GM23248 (cell line): ENCODE data around the gene OSBPL6. TPM values are rescaled to one million over a fixed set of nuclear protein-coding genes. Genes with fewer than 3 reads are reported as not detected.
"Not testable (repeated sequence)": the region's sequence is repeated elsewhere in the genome, so short reads cannot be mapped to it uniquely, and the experiment has no call there.

Source experiments
- DNase-seq: peaks from one replicate; pipeline ENCODE4 v3.0.0-alpha.2; 2015
- H2AFZ ChIP-seq: fragments of 200-600 bp; sonication (generic); 2 replicates; pipeline ENCODE4 v1.6.1; 2016; ENCODE audit warnings: antibody characterized with exemption
- H3F3A ChIP-seq: fragments of 200-600 bp; sonication (generic); 2 replicates; pipeline ENCODE4 v1.6.1; 2016; ENCODE audit warnings: mild to moderate bottlenecking, antibody characterized with exemption, mixed run types; ENCODE audit not compliant: insufficient read depth
- H3K27ac ChIP-seq: fragments of 200-600 bp; sonication (generic); 2 replicates; pipeline ENCODE4 v1.5.1; 2016; ENCODE audit warnings: mild to moderate bottlenecking
- H3K27me3 ChIP-seq: fragments of 200-600 bp; sonication (generic); replicated peaks from 2 replicates; pipeline ENCODE4 v1.6.1; 2016; ENCODE audit warnings: mild to moderate bottlenecking; ENCODE audit not compliant: insufficient read depth
- H3K36me3 ChIP-seq: fragments of 200-600 bp; sonication (generic); 2 replicates; pipeline ENCODE4 v1.6.1; 2016; ENCODE audit warnings: low read depth, mild to moderate bottlenecking
- H3K4me1 ChIP-seq: fragments of 200-600 bp; sonication (generic); 2 replicates; pipeline ENCODE4 v1.6.1; 2016; ENCODE audit warnings: mild to moderate bottlenecking; ENCODE audit not compliant: insufficient read depth
- H3K4me2 ChIP-seq: fragments of 200-600 bp; sonication (generic); one replicate; pipeline ENCODE4 v1.6.1; 2016; ENCODE audit warnings: mild to moderate bottlenecking; ENCODE audit not compliant: unreplicated experiment
- H3K4me3 ChIP-seq: fragments of 200-600 bp; sonication (generic); 2 replicates; pipeline ENCODE4 v1.5.1; 2016; ENCODE audit warnings: mild to moderate bottlenecking
- H3K79me2 ChIP-seq: fragments of 200-600 bp; sonication (generic); 2 replicates; pipeline ENCODE4 v1.6.1; 2016; ENCODE audit warnings: mild to moderate bottlenecking; ENCODE audit not compliant: insufficient read depth
- H3K9ac ChIP-seq: fragments of 200-600 bp; sonication (generic); 2 replicates; pipeline ENCODE4 v1.6.1; 2016; ENCODE audit warnings: mild to moderate bottlenecking
- H3K9me2 ChIP-seq: fragments of 200-600 bp; sonication (generic); 2 replicates; pipeline ENCODE4 v1.6.1; 2016; ENCODE audit warnings: mixed run types, mild to moderate bottlenecking, moderate library complexity; ENCODE audit not compliant: insufficient read depth
- H3K9me3 ChIP-seq: fragments of 200-600 bp; sonication (generic); one replicate; pipeline ENCODE4 v1.6.1; 2017; ENCODE audit warnings: low read depth
- H4K20me1 ChIP-seq: fragments of 200-600 bp; sonication (generic); 2 replicates; pipeline ENCODE4 v1.6.0; 2016; ENCODE audit not compliant: insufficient read depth
- EZH2 ChIP-seq: fragments of 200-600 bp; sonication (generic); IDR thresholded peaks from 2 replicates; pipeline ENCODE4 v1.6.1; 2018; ENCODE audit warnings: antibody characterized with exemption, mild to moderate bottlenecking; ENCODE audit not compliant: insufficient read depth, poor library complexity, severe bottlenecking
- EZH2phosphoT487 ChIP-seq: fragments of 200-600 bp; sonication (generic); IDR thresholded peaks from 2 replicates; pipeline ENCODE4 v1.6.1; 2018; ENCODE audit warnings: antibody characterized with exemption, moderate library complexity, mild to moderate bottlenecking, low read depth; ENCODE audit not compliant: insufficient read depth
- WGBS, 2 experiments: methylation state at CpG; one replicate each; pipeline ENCODE4 v1.1.6; 2015 to 2017; ENCODE audit warnings: low lambda C conversion rate in 2 of 2, low coverage in 1 of 2; ENCODE audit errors: missing lambda C conversion rate in 2 of 2; 5-methylcytosine and 5-hydroxymethylcytosine counted together
- in situ Hi-C: fragments of 300-500 bp; cut with MboI; formaldehyde crosslinking; loops from 2 replicates; pipeline ENCODE4 v1.15.0; 2020
- polyA plus RNA-seq: library from polyadenylated mRNA; unstranded; fragments of >200 nt; fragmentation: Nextera tagmentation; extraction: Ambion mirVana; gene quantifications from 2 replicates; pipeline ENCODE4 v1.2.1, GENCODE V29; 2016
- total RNA-seq: library from RNA; depleted of rRNA; stranded (reverse); fragments of >200 nt; shearing (Covaris generic); gene quantifications from 2 replicates; pipeline ENCODE4 v1.2.3, GENCODE V29; 2014

Gene OSBPL6
- total and polyA plus RNA-seq, 2 experiments from 2014 or later = 6.3 to 11.8 TPM

DNA sequence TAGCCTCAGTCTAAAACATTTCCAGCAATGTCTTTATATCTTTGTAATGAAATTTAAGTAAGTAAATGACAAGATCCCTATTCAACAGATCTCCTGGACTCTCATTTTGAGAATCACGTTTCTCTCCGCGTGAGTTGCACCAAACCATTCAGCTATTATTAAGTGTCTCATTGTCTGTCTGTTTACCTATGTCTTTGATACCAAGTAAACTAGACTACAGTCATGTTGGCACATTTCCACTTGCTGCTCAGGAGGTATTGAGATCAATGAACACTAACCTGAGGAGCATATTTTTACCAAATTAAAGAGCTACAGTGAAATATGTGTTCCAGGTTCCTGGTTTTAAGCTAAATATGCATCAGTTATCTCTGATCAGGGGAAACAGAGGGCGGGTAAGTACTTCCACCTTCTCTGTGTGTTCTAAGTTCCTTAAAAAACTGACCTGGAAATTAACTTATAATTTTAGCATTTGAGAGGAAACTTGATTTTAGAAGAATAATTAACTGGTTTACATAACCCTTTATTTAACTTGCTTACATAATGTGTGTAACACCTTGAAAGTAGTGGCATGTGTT is 125.8 kb downstream of the OSBPL6 start:
- H3K9me3 ChIP-seq = no peaks in the 10 kb centered on the region
- DNase-seq = no peak
- H4K20me1 ChIP-seq = no peaks in the 10 kb centered on the region
- H3K4me1 ChIP-seq = no peaks in the 10 kb centered on the region
- no peaks in the 10 kb centered on the region for H3F3A ChIP-seq
- in situ Hi-C loops = no loop called here
- no peaks in the 10 kb centered on the region for H3K36me3 ChIP-seq
- H3K4me3 ChIP-seq = no peak overlapping the region
- no peak overlapping the region for H3K9ac ChIP-seq
- H3K27ac ChIP-seq = no peak overlapping the region
- H2AFZ ChIP-seq = no peak overlapping the region
- H3K4me2 ChIP-seq = no peak overlapping the region
- TF ChIP-seq EZH2phosphoT487 (no peak), EZH2 (no peak)
- no peaks in the 10 kb centered on the region; the same call in 1 of the 2 replicates for H3K9me2 ChIP-seq
- WGBS, 2 experiments = 73 to 75% methylated on average over 4 of the region's 4 CpGs
- H3K27me3 ChIP-seq = no peaks in the 10 kb centered on the region
- no peaks in the 10 kb centered on the region for H3K79me2 ChIP-seq

DNA sequence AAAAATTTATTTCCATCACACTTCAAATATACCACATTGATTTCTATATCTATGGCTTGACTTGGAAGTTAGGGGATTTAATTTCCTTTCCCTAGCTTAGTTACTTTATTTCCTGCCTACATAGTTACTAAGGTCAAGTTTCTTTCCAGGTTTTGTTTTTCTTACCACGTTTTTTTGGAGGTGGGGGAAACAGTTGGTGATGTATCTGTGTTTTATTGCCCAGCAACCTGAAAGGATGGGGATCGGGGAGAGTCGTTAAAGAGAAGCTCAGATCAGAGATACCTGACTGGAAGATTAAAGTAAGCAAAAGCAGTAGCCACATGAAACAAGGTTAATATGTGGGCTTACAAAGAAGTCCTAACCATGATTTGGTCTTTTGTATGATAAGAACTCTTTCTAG is 127.8 kb downstream of the OSBPL6 start:
- Histone ChIP-seq H3F3A (no peaks in the 10 kb centered on the region), H3K36me3 (no peaks in the 10 kb centered on the region), H3K4me3 (no peak overlapping the region), H3K9me3 (no peaks in the 10 kb centered on the region), H4K20me1 (no peaks in the 10 kb centered on the region), H2AFZ (no peak overlapping the region), H3K9ac (no peak overlapping the region), H3K4me2 (no peak overlapping the region), H3K79me2 (no peaks in the 10 kb centered on the region), H3K9me2 (no peaks in the 10 kb centered on the region; the same call in 1 of the 2 replicates), H3K27ac (no peak overlapping the region), H3K4me1 (no peaks in the 10 kb centered on the region), H3K27me3 (no peaks in the 10 kb centered on the region)
- no peak for TF ChIP-seq EZH2
- TF ChIP-seq EZH2phosphoT487 = no peak
- in situ Hi-C loops = no loop called here
- no peak for DNase-seq
- WGBS, 2 experiments = 27% methylated on average over 3 of the region's 3 CpGs

DNA sequence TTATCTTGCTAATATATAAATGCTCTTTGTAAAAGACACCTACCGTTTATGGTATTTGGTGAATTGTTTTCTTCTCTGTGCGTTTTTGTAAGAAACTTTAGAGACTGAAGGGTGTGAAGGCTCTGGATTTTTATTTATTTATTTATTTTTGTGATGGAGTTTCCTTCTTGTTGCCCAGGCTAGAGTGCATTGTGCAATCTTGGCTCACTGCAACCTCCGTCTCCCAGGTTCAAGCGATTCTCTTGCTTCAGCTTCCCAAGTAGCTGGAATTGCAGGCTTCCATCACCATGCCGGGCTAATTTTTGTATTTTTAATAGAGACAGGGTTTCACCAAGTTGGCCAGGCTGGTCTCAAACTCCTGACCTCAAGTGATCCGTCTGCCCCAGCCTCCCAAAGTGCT is 129.0 kb downstream of the OSBPL6 start:
- DNase-seq, H3K4me2 ChIP-seq, H3K9ac ChIP-seq, H3K4me1 ChIP-seq, H3K27me3 ChIP-seq, H3K79me2 ChIP-seq, H3F3A ChIP-seq, H3K4me3 ChIP-seq, H3K27ac ChIP-seq, in situ Hi-C loops, H2AFZ ChIP-seq, H3K9me3 ChIP-seq, H3K9me2 ChIP-seq, H4K20me1 ChIP-seq, H3K36me3 ChIP-seq: not testable (repeated sequence)
- WGBS, 2 experiments = 80 to 85% methylated on average over 6 of the region's 6 CpGs

DNA sequence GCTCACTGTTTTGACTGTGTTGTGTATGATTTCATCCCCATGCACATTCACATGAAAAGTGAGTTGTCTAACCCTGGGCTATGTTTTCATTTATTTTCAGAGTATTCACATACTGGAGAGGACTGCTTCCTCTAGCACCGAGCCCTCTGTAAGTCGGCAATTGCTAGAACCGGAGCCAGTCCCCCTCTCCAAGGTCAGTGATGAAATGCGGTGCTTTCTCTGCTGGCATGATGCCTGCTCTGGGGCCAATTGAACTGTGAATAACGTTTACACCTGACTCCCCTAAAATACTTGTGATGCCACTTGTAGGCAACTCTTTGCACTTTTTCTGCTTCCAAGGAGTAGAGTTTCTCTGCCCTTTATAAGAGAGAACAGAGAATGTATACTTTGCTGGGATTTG is 129.8 kb downstream of the OSBPL6 start:
- in situ Hi-C loops = no loop called here
- Histone ChIP-seq H3K9me3 (no peaks in the 10 kb centered on the region), H3K4me2 (no peak overlapping the region), H3K4me3 (no peak overlapping the region), H3K4me1 (0 out of 2 replicates have a peak, but pooled peaks cover 6% of the 10 kb centered on the region), H3K9me2 (no peaks in the 10 kb centered on the region; the same call in 1 of the 2 replicates), H3K9ac (no peak overlapping the region), H2AFZ (no peak overlapping the region), H3K27me3 (no peaks in the 10 kb centered on the region), H4K20me1 (no peaks in the 10 kb centered on the region), H3K27ac (no peak overlapping the region), H3K36me3 (no peaks in the 10 kb centered on the region), H3F3A (no peaks in the 10 kb centered on the region), H3K79me2 (no peaks in the 10 kb centered on the region)
- DNase-seq = no peak
- TF ChIP-seq EZH2 (no peak), EZH2phosphoT487 (no peak)
- 84 to 87% methylated on average over 5 of the region's 5 CpGs for WGBS, 2 experiments

DNA sequence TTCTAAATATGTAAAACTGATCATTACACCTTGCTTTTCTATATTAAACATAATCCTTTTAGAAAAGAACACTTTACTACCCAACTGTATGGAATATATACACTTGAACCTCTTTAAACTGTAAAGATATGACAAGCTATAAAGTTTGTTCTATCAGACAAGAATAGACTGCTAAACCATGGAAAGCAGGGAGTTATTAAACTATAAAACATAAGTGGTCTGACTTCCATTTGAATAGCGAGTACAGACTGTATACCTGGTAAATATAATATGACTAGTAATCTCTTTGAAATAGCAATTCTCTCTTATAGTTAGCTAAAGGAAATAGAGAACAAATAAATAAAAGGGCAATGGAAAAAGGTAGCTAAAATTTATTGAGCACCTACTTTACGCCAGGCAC is 131.0 kb downstream of the OSBPL6 start:
- Histone ChIP-seq H3K9ac (no peak overlapping the region), H2AFZ (no peak overlapping the region), H3K9me2 (no peaks in the 10 kb centered on the region; the same call in 1 of the 2 replicates), H3F3A (no peaks in the 10 kb centered on the region), H4K20me1 (no peaks in the 10 kb centered on the region), H3K4me3 (no peak overlapping the region), H3K27ac (no peak overlapping the region), H3K4me2 (no peak overlapping the region), H3K79me2 (no peaks in the 10 kb centered on the region), H3K9me3 (no peaks in the 10 kb centered on the region), H3K4me1 (0 out of 2 replicates have a peak, but pooled peaks cover 6% of the 10 kb centered on the region), H3K36me3 (no peaks in the 10 kb centered on the region), H3K27me3 (no peaks in the 10 kb centered on the region)
- in situ Hi-C loops = no loop called here
- no peak for TF ChIP-seq EZH2phosphoT487
- no peak for TF ChIP-seq EZH2
- 98% methylated on average over 2 of the region's 2 CpGs for whole genome bisulfite sequencing, 2 experiments
- no peak for DNase-seq
